Renal cortex interstitium (tissue), 11 donors: ENCODE data around the gene FRG2C. TPM values are rescaled to one million over a fixed set of nuclear protein-coding genes. Genes with fewer than 3 reads are reported as not detected.
"Not testable (repeated sequence)": the region's sequence is repeated elsewhere in the genome, so short reads cannot be mapped to it uniquely, and the experiment has no call there.

Experiments used
- DNase-seq, 11 donors: peaks; one replicate each; pipeline ENCODE4 v3.0.0-alpha.2; 2013; ENCODE audit warnings: low read depth in 9 of 11, low spot score in 4 of 11; ENCODE audit errors: extremely low read depth in 1 of 11
- polyA plus RNA-seq, 3 donors: library from polyadenylated mRNA; unstranded; fragments of 120-200 nt; gene quantifications; one replicate each; pipeline ENCODE4 v1.2.1, GENCODE V29; 2013; ENCODE audit not compliant: insufficient read length in 3 of 3

FRG2C gene
- polyA plus RNA-seq, 3 donors: 0.18 TPM; not detected in 2

DNA sequence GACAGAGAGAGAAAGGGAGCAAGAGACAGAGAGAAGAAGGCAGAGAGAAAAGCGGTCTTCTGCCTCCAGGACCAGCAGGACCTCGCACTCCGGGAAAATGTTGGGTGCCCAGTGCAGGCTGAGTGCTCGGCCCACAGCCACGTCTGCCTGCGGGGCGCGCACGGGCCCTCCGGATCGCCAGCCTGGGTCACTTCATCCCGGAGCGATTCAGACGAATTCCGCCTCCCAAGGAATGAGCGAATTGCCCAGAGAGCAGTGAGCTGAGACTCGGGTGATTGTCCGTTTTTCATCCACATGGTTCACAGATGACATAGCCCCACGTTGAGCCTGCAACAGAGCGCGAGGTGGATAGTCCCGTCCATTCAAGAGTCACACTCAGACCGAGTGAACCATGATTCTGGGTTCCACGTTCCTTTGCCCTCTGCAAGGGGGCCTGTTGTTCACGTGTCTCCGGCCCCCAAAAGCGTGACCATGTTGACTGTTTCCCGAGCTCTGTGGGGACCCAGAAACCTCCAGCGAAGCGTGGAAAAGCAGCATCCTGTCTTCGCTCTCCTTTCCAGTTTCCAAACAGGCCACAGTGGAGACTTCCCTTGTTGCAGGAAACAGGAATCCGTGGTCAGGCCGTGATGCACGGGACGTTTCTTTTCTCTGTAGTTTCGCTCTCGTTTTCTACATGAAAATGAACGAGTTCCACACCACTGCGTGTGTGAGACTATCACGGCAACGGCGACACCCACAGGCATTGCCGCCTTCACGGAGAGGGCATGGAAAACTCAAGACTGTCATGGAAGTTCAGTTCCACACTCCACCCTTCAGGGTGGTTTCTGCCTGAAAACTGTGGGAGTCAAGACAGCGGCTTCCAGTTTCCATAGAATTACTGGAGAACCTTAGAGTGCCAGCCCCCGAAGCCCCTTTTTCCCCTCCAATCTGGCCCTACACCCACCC, 3.9 kb downstream of the FRG2C start:
- not testable (repeated sequence) for DNase-seq

DNA sequence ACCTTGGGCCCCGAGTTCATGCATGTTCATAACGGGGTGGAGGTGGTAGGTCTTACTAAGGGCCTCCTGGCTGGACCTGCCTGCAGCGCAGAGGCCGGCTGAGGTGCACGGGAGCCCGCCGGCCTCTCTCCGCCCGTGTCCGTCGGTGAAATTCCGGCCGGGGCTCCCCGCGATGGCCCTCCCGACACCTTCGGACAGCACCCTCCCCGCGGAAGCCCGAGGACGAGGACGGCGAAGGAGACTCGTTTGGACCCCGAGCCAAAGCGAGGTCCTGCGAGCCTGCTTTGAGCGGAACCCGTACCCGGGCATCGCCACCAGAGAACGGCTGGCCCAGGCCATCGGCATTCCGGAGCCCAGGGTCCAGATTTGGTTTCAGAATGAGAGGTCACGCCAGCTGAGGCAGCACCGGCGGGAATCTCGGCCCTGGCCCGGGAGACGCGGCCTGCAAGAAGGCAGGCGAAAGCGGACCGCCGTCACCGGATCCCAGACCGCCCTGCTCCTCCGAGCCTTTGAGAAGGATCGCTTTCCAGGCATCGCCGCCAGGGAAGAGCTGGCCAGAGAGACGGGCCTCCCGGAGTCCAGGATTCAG, 4.7 kb downstream of the FRG2C start:
- DNase-seq: not testable (repeated sequence)

DNA sequence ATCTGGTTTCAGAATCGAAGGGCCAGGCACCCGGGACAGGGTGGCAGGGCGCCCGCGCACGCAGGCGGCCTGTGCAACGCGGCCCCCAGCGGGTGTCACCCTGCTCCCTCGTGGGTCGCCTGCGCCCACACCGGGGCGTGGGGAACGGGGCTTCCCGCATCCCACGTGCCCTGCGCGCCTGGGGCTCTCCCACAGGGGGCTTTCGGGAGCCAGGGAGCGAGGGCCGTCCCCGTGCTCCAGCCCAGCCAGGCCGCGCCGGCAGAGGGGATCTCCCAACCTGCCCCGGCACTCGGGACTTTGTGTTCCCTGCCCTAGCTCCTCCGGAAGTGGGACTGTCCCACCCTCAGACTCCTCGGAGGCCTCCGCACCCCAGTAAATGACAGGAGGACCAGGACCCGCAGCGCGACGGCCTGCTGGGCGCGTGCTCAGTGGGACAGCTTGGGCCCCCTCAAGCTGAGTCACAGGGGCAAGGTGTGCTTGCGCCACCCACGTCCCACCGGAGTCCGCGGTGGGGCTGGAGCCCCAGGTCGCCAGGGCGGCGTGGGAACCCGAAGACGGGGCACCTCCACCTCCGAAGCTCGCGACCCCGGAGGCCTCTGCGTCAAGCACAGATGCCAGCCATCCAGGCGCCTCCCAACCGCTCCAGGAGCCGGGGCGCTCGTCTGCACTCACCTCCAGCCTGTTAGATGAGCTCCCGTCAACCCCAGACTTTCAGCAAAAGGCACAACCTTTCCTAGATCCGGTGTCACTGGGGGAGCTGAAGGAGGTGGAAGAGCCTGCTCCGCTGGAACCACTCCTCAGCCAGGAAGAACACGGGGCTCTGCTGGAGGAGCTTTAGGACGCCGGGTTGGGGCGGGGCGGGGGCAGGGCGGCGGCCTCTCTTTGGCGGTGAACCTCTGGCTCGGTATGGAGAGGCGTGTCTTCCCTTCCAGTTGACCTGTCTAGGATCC, 5.5 kb downstream of the FRG2C start:
- DNase-seq: not testable (repeated sequence)

DNA sequence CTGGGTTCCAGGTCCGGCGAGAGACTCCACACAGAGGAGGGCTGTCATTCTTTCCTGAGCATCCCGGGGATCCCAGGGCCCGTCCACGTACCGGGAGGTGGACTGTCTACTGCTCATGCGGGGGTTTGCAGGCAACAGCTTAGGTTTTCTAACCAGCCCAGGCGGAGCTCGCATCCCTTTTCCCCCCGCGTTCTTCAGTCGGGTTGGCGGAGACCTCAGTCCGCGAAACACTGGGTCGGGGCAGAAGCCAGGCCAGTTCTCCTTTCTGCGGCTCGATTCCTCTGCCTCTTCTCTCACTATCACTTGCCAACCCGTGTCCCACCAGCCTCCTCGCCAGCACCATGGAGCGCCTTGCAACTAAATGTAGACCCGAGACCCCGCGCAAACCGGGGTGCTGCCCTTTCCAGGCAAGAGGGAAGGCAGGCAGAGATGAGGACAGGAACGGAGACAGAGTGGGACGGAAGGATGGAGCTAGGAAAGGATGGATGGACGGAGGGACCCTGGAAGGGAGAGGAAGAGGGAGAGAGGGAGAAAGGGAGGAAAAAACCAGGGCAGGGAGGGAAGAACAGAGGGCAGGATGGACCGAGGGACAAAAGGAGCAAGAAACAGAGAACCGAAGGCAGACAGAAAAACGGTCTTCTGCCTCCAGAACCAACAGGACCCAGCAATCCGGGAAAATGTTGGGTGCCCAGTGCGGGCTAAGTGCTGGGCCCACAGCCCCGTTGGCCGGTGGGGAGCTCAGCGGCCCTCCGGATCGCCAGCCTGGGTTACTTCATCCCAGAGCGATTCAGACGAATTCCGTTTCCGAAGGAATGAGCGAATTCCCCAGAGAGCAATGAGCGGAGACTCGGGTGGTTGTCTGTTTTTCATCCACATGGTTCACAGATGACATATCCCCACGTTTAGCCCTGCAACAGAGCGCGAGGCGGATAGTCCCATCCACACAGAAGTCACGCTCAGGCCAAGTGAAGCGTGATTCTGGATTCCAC, 6.5 kb downstream of the FRG2C start:
- not testable (repeated sequence) for DNase-seq

DNA sequence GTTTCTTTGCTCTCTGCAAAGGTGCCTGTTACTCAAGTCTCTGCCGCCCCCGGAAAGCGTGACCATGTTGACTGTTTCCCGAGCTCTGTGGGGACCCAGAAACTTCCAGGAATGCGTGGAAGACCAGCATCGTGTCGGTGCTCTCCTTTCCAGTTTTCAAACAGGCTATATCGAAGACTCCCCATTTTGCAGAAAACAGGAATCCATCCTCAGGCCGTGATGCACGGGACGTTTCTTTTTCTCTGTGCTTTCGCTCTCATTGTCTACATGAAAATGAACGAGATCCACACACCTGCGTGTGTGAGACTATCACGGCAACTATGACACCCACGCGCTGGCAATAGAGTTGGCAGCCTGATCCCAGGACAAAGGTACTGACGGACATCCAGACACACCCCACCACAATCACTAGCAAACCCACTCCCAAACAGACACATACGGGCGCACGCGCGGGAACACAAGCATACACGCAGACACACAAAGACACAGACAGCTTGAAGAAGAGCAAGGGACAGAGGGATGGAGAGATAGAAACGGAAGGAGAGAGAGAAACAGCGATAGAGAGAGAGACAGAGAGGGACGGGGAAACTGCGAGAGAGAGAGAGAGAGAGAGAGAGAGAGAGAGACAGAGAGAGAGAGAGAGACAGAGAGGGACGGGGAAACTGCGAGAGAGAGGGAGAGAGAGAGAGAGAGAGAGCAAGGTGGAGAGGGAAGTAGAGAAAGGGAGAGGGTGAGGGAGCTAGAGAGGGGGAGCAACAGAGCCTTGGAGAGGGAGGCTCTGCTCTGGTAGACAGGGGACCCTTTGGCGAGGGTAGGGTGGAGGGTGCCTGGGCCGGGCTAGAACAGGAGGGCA, 7.4 kb downstream of the FRG2C start:
- not testable (repeated sequence) for DNase-seq

DNA sequence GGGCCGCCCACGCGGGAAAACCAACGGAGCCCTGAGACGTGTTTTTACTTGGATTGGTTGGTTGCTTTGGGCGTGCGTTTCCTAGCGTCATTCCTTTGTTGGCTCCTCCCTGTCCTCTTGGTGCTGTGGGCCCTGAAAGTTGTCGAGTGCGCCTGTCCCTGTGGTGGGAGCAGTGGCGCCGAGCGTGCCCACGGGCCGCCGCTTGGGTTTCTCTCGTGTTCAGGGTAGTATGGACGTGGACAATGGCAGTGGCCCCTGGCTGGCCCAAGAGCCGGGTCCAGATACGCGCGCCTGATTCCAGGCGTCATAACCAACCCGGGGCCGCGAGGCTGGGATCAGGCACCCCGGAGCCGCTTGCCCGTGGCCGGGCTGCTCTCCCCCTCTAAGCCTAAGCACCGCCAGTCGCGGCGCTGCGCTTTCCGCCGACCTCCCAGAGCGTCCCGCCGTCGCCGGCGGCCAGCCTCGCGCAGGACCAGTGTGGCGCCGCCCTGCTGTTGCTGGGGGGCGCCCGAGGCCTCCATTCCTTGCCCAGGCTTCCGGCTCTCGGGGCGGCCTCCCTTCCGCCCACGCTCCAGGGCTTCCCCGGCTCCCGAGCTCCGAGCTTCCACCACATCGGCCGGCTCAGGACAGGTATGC, 8.1 kb downstream of the FRG2C start:
- DNase-seq: not testable (repeated sequence)

DNA sequence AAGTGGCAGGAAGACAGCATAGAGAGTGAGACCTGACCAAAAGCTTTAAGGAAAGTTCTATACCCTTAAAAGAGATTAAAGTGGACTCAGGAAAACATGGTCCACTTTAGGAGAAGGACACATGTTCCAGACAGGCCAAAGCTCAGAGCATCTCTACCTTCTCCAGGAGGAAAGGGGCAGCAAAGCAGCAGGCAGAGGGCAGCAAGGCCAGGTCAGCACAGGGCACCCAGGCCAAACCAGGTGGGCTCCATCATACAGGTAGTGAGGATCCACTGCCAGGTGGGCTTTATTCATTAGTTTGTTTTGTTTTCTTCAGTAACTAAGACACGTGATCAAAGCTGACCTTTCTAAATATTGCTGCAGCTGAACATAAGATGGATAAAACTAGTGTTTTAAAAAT, 19.8 kb downstream of the FRG2C start:
- not testable (repeated sequence) for DNase-seq

DNA sequence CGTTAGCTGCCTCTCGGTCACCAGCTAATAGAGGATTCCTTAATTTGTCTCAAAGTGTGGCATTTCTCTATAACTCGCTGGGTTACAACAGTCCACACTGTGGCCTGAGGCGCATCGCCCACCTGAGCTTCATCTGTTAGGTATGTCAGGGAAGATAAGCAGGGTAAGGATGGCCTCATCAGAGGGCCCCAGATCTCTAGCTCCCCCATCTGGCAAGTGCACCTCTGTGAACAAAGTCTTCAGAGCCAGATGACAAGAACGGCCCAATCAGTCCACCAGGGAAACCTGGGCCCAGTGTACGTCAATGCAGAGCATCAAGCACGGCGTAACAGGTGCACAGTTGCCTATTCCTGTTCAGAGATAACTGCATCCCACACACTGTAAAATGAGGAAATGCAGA, 23.2 kb downstream of the FRG2C start:
- DNase-seq: no peak

DNA sequence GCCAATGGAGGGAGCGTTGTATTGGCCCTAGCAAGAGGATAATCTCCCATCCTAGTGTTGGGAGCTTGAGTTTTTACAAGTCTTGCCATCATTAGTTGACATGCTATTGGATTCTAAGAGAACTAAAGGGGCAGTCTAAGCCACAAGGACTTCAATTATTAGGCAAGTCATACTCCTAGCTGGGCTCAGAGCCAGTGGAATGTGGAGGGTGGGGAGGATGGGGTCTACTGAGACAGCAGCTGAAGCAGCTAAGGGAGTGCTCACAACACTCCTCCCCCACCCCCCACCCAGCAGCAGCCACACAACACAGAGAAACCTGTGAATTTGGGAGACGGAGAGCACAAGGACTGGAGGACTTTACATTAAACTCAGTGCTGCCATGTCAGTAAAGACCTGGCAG, 27.9 kb downstream of the FRG2C start:
- DNase-seq: no peak

Other genes with a start within 250 kb of the FRG2C start
- 10 to 100 TPM; 17.1 to 23.6 (median 19.8) TPM for gene ZNF717, start 121.2 kb downstream of the FRG2C start, polyA plus RNA-seq